B cell (primary cell): ENCODE measurements around the gene DOCK3. TPM values are rescaled to one million over a fixed set of nuclear protein-coding genes. Genes with fewer than 3 reads are reported as not detected.

ENCODE experiments used
- ATAC-seq: fragments of 200-7000 bp; cut with Tn5 transposase; one replicate; pipeline ENCODE4 v1.10.0; 2021; ENCODE audit warnings: low read depth, mild to moderate bottlenecking, moderate number of reproducible peaks, moderate library complexity
- CTCF ChIA-PET: fragments of 350-600 bp; sonication (Branson Sonifier 250); formaldehyde crosslinking; loops from one replicate; lab custom pipeline; 2021; ENCODE audit warnings: antibody characterized with exemption, inconsistent platforms; lab: Charles Lee
- POLR2A ChIA-PET: fragments of 350-600 bp; sonication (Branson Sonifier 250); formaldehyde crosslinking; loops from one replicate; lab custom pipeline; 2021; ENCODE audit warnings: antibody characterized with exemption; lab: Charles Lee
- DNase-seq: peaks from one replicate; pipeline ENCODE4 v3.0.0; 2013
- H2AFZ ChIP-seq: 2 replicates; pipeline ENCODE4 v1.6.1; 2012; ENCODE audit warnings: mild to moderate bottlenecking, low read depth, low read length; ENCODE audit not compliant: insufficient read depth, poor library complexity, severe bottlenecking
- H3K27ac ChIP-seq, 2 donors: 1 replicate in 1 of 2; 2 replicates in 1 of 2; pipeline ENCODE4 v1.5.1; 2012 to 2013; ENCODE audit warnings: low read length in 2 of 2, mild to moderate bottlenecking in 2 of 2, moderate library complexity in 1 of 2
- H3K27me3 ChIP-seq, 4 experiments: fragments of 200-600 bp in 1 of 4; sonication (generic) in 1 of 4; replicated peaks in 1 of 4; 1 replicate in 2 of 4; 2 replicates in 2 of 4; pipeline versions ENCODE4 v1.6.1 to v1.7.0; 2013 to 2016; ENCODE audit warnings: low read length in 3 of 4, mild to moderate bottlenecking in 2 of 4, mixed read lengths in 1 of 4, moderate library complexity in 1 of 4; ENCODE audit not compliant: insufficient read depth in 4 of 4, control insufficient read depth in 3 of 4; ENCODE audit errors: control extremely low read depth in 1 of 4
- H3K36me3 ChIP-seq, 2 experiments: replicated peaks in 1 of 2; 1 replicate in 1 of 2; 2 replicates in 1 of 2; pipeline versions ENCODE4 v1.6.1 to v1.7.1; 2013; ENCODE audit warnings: low read length in 1 of 2; ENCODE audit not compliant: insufficient read depth in 2 of 2, control insufficient read depth in 1 of 2; ENCODE audit errors: control extremely low read depth in 1 of 2, extremely low read depth in 1 of 2
- H3K4me1 ChIP-seq, 2 donors: fragments of 200-600 bp in 1 of 2; sonication (generic) in 1 of 2; 1 replicate in 1 of 2; 2 replicates in 1 of 2; pipeline versions ENCODE4 v1.5.1 to v1.6.1; 2013 to 2017; ENCODE audit warnings: low read length in 2 of 2; ENCODE audit not compliant: control insufficient read depth in 2 of 2, insufficient read depth in 2 of 2
- H3K4me2 ChIP-seq: replicated peaks from 2 replicates; pipeline ENCODE3; 2012; ENCODE audit warnings: mild to moderate bottlenecking, low read depth, low read length; ENCODE audit not compliant: poor library complexity, severe bottlenecking
- H3K4me3 ChIP-seq, 5 experiments: fragments of 200-600 bp in 1 of 5; sonication (generic) in 1 of 5; 1 replicate in 3 of 5; 2 replicates in 2 of 5; pipeline versions ENCODE4 v1.5.1 to v1.7.0; 2011 to 2016; ENCODE audit warnings: low read length in 4 of 5, mild to moderate bottlenecking in 4 of 5, low read depth in 2 of 5, control low read depth in 1 of 5, moderate library complexity in 1 of 5; ENCODE audit not compliant: insufficient read depth in 1 of 5; ENCODE audit errors: control extremely low read depth in 1 of 5, extremely low read depth in 1 of 5
- H3K79me2 ChIP-seq: fragments of 200-600 bp; sonication (generic); one replicate; pipeline ENCODE4 v1.6.0; 2016; ENCODE audit warnings: low read length; ENCODE audit not compliant: control insufficient read depth, insufficient read depth
- H3K9ac ChIP-seq: fragments of 200-600 bp; sonication (generic); 2 replicates; pipeline ENCODE4 v1.6.1; 2017; ENCODE audit warnings: mild to moderate bottlenecking, low read length, moderate library complexity
- H3K9me3 ChIP-seq, 3 donors: one replicate each; pipeline versions ENCODE4 v1.6.1 to v1.7.1; 2013; ENCODE audit warnings: low read length in 2 of 3; ENCODE audit not compliant: control insufficient read depth in 2 of 3, insufficient read depth in 1 of 3; ENCODE audit errors: control extremely low read depth in 1 of 3
- H4K20me1 ChIP-seq: 2 replicates; pipeline ENCODE4 v1.6.0; 2012; ENCODE audit warnings: mild to moderate bottlenecking, low read length; ENCODE audit not compliant: insufficient read depth, control insufficient read depth, poor library complexity, severe bottlenecking
- H3K27ac Mint-ChIP-seq: one replicate; pipeline ENCODE4 v1.8.0; 2021; ENCODE audit warnings: mixed read lengths
- H3K27me3 Mint-ChIP-seq: one replicate; pipeline ENCODE4 v1.8.0; 2021; ENCODE audit warnings: mixed read lengths
- H3K4me1 Mint-ChIP-seq: one replicate; pipeline ENCODE4 v1.8.0; 2021; ENCODE audit warnings: mixed read lengths
- H3K4me3 Mint-ChIP-seq: one replicate; pipeline ENCODE4 v1.8.0; 2021; ENCODE audit warnings: mixed read lengths
- H3K9me3 Mint-ChIP-seq: one replicate; pipeline ENCODE4 v1.8.0; 2022; ENCODE audit warnings: mixed read lengths; ENCODE audit not compliant: insufficient read depth
- EZH2 ChIP-seq: IDR thresholded peaks from 2 replicates; pipeline ENCODE4 v1.6.1; 2012; ENCODE audit warnings: borderline replicate concordance, low read depth, mild to moderate bottlenecking, moderate library complexity, low read length; ENCODE audit not compliant: insufficient read depth, poor library complexity, severe bottlenecking
- WGBS: methylation state at CpG from one replicate; pipeline ENCODE4 v1.1.5; 2013; ENCODE audit warnings: missing lambda C conversion rate; ENCODE audit not compliant: insufficient coverage; 5-methylcytosine and 5-hydroxymethylcytosine counted together
- intact Hi-C: fragments of 100-400 bp; cut with micrococcal nuclease; formaldehyde crosslinking; loops from one replicate; pipeline ENCODE4 v1.10.0; 2022
- polyA plus RNA-seq: library from polyadenylated mRNA; depleted of rRNA; stranded (reverse); fragments of >200 nt; gene quantifications from 2 replicates; pipeline ENCODE4 v1.2.3, GENCODE V29; 2012
- total RNA-seq, 2 donors: library from RNA; stranded (reverse); fragments of 120-200 nt in 1 of 2; gene quantifications; 1 replicate in 1 of 2; 2 replicates in 1 of 2; pipeline versions ENCODE4 v1.2.3 to v1.2.4, GENCODE V29; 2013 to 2022
- TF ChIP-seq, protein P1 (sequence below): fragments of 200-600 bp; IDR thresholded peaks from one replicate; pipeline ENCODE4 v1.8.0; 2022; ENCODE audit warnings: antibody characterized with exemption, mild to moderate bottlenecking

Gene DOCK3
- total and polyA plus RNA-seq, 2 donors (not counting 1 experiment from before 2014, with no cell fraction given) = 0.06 to 0.30 TPM

- no peak overlapping the region for H3K4me3 Mint-ChIP-seq
- Histone ChIP-seq H3K4me3 (no peak overlapping the region), H3K27ac (no peak overlapping the region), H2AFZ (no peak overlapping the region), H3K9ac (no peak overlapping the region), H3K9me3 (no peaks in the 10 kb centered on the region), H3K4me2 (no peak overlapping the region), H3K79me2 (no peaks in the 10 kb centered on the region), H3K4me1 (no peaks in the 10 kb centered on the region), H3K27me3 (peaks cover 0 to 3% (median 0%) of the 10 kb centered on the region in 4 experiments), H4K20me1 (no peaks in the 10 kb centered on the region), H3K36me3 (no peaks in the 10 kb centered on the region)
- no peaks in the 10 kb centered on the region for H3K4me1 Mint-ChIP-seq
- 83% methylated on average over 2 of the region's 3 CpGs for WGBS
- H3K9me3 Mint-ChIP-seq = no peaks in the 10 kb centered on the region
- H3K27me3 Mint-ChIP-seq = peaks cover 5% of the 10 kb centered on the region
- H3K27ac Mint-ChIP-seq = no peak overlapping the region
- ChIA-PET POLR2A (no interaction called here), CTCF (interaction anchor here (0.5 kb wide), 1 partner anchor 249 kb away, joined by 3 read pairs; no protein-coding TSS in a partner anchor)
- intact Hi-C loops = no loop called here
- TF ChIP-seq, protein P1, sequence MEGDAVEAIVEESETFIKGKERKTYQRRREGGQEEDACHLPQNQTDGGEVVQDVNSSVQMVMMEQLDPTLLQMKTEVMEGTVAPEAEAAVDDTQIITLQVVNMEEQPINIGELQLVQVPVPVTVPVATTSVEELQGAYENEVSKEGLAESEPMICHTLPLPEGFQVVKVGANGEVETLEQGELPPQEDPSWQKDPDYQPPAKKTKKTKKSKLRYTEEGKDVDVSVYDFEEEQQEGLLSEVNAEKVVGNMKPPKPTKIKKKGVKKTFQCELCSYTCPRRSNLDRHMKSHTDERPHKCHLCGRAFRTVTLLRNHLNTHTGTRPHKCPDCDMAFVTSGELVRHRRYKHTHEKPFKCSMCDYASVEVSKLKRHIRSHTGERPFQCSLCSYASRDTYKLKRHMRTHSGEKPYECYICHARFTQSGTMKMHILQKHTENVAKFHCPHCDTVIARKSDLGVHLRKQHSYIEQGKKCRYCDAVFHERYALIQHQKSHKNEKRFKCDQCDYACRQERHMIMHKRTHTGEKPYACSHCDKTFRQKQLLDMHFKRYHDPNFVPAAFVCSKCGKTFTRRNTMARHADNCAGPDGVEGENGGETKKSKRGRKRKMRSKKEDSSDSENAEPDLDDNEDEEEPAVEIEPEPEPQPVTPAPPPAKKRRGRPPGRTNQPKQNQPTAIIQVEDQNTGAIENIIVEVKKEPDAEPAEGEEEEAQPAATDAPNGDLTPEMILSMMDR = no peak
- TF ChIP-seq EZH2 = no peak
- DNase-seq = no peak
- no peak for ATAC-seq
Observed at GRCh38 chr3:51358981-51359380, 684.3 kb downstream of the DOCK3 start.

DNA sequence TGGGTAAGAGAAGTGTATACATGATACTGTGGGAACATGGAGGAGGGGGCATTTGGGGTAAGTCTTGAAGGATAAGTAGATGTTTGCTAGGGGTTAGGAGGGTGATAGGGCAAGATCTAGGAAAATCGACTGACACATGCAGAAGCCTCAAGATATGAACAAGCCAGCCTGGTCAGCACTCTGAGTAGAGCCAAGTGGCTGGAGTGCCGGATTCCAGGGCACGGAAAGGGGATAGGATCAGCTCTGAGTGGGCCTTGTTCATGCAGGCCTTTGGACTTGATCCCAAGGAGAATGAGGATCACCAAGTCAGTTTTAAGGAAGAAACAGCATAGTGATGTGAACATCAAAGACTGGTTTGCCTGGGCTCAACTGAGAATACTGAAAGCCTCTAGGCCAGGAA is 686.1 kb downstream of the DOCK3 start:
- H3K79me2 ChIP-seq = no peaks in the 10 kb centered on the region
- ATAC-seq = no peak
- TF ChIP-seq, protein P1 = no peak
- TF ChIP-seq EZH2 = no peak
- Mint-ChIP-seq H3K27me3 (peaks cover 6% of the 10 kb centered on the region), H3K9me3 (no peaks in the 10 kb centered on the region), H3K4me3 (no peak overlapping the region), H3K4me1 (no peaks in the 10 kb centered on the region), H3K27ac (no peak overlapping the region)
- whole genome bisulfite sequencing = 96% methylated on average over 3 of the region's 3 CpGs
- no peak overlapping the region for H3K27ac ChIP-seq
- no peaks in the 10 kb centered on the region for H4K20me1 ChIP-seq
- H3K9me3 ChIP-seq = no peaks in the 10 kb centered on the region
- no peak overlapping the region for H3K4me3 ChIP-seq
- POLR2A ChIA-PET = no interaction called here
- intact Hi-C loops = no loop called here
- no peak overlapping the region for H2AFZ ChIP-seq
- no peaks in the 10 kb centered on the region for H3K36me3 ChIP-seq
- H3K4me2 ChIP-seq = no peak overlapping the region
- peaks cover 0 to 3% (median 0%) of the 10 kb centered on the region in 4 experiments for H3K27me3 ChIP-seq
- no peak for DNase-seq
- H3K4me1 ChIP-seq = no peaks in the 10 kb centered on the region
- H3K9ac ChIP-seq = no peak overlapping the region
- CTCF ChIA-PET = no interaction called here
